GM21526 (cell line): ENCODE results near the gene EPC2.

Experiments used
- ATAC-seq: cut with Tn5 transposase; IDR thresholded peaks from one replicate; pipeline ENCODE4 v1.9.1; 2021; ENCODE audit warnings: moderate library complexity; ENCODE audit not compliant: unreplicated experiment, low FRiP score

EPC2 gene

GRCh38 chr2:148719941-148720436 lies 75.4 kb downstream of the EPC2 start:
- ATAC-seq = no peak

GRCh38 chr2:148720501-148721001 lies 76.0 kb downstream of the EPC2 start:
- ATAC-seq = no peak

- no peak for ATAC-seq
Measured at GRCh38 chr2:148721520-148721931, 77.0 kb downstream of the EPC2 start.

GRCh38 chr2:148721991-148722777 lies 77.6 kb downstream of the EPC2 start:
- no peak for ATAC-seq

- ATAC-seq = no peak
Measured at GRCh38 chr2:148725564-148725963, 81.0 kb downstream of the EPC2 start.

GRCh38 chr2:148726228-148726627 lies 81.7 kb downstream of the EPC2 start:
- no peak for ATAC-seq

GRCh38 chr2:148730085-148730484 lies 85.5 kb downstream of the EPC2 start:
- ATAC-seq = no peak

- ATAC-seq = no peak
Measured at GRCh38 chr2:148737742-148738141, 93.2 kb downstream of the EPC2 start.

- no peak for ATAC-seq
Measured at GRCh38 chr2:148739454-148740105, 95.0 kb downstream of the EPC2 start.

- no peak for ATAC-seq
Measured at GRCh38 chr2:148742373-148742772, 97.8 kb downstream of the EPC2 start.

GRCh38 chr2:148745151-148745851 lies 100.8 kb downstream of the EPC2 start:
- ATAC-seq = no peak

- ATAC-seq = no peak
Measured at GRCh38 chr2:148746973-148747372, 102.4 kb downstream of the EPC2 start.

- no peak for ATAC-seq
Measured at GRCh38 chr2:148751907-148752306, 107.4 kb downstream of the EPC2 start.

GRCh38 chr2:148752977-148753376 lies 108.4 kb downstream of the EPC2 start:
- no peak for ATAC-seq

GRCh38 chr2:148754864-148755263 lies 110.3 kb downstream of the EPC2 start:
- ATAC-seq = no peak

- ATAC-seq = no peak
Measured at GRCh38 chr2:148756292-148756975, 111.9 kb downstream of the EPC2 start.

GRCh38 chr2:148764815-148765214 lies 120.3 kb downstream of the EPC2 start:
- ATAC-seq = no peak

GRCh38 chr2:148770047-148770446 lies 125.5 kb downstream of the EPC2 start:
- ATAC-seq = no peak

- no peak for ATAC-seq
Measured at GRCh38 chr2:148781544-148781943, 137.0 kb downstream of the EPC2 start.

GRCh38 chr2:148789059-148789458 lies 144.5 kb downstream of the EPC2 start:
- ATAC-seq = no peak
